Measurements from ENCODE around the gene MMP3.

The MMP3 gene

DNA sequence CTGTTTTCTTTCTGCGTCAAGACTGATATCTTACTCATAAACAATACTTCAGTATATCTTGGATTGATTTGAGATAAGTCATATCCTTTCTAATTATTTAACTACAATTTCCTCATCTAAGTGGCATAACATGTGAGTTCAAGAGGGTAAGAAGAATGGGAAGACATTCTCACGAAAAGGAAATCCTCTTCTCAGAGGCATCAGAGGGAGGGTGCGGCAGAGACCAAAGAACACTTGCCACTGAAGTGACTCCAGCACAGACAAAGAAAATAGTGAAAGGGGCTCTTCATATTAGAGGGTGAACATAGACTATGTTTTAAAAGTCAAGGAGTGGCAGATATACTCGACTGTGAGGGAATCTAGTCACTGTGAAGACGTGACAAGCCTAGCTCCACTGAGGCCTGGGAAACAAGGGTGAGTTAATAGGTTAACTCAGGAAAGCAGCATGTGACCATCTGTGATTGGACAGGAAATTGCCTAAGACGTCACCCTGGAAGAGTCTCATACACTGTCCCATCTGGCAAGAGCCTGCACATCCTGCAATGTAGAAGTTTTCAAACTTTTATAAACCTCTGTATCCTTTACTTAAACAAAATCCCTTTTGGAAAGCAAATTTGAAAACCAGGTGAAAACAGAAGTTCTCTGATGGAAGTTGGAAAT is 43.6 kb downstream of the MMP3 start:
- no peak for TF ChIP-seq ZNF8 (CRISPR knock-in tag; IDR thresholded peaks at IDR 0.05)
- TF ChIP-seq, protein P1, sequence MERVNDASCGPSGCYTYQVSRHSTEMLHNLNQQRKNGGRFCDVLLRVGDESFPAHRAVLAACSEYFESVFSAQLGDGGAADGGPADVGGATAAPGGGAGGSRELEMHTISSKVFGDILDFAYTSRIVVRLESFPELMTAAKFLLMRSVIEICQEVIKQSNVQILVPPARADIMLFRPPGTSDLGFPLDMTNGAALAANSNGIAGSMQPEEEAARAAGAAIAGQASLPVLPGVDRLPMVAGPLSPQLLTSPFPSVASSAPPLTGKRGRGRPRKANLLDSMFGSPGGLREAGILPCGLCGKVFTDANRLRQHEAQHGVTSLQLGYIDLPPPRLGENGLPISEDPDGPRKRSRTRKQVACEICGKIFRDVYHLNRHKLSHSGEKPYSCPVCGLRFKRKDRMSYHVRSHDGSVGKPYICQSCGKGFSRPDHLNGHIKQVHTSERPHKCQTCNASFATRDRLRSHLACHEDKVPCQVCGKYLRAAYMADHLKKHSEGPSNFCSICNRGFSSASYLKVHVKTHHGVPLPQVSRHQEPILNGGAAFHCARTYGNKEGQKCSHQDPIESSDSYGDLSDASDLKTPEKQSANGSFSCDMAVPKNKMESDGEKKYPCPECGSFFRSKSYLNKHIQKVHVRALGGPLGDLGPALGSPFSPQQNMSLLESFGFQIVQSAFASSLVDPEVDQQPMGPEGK (CRISPR knock-in tag; IDR thresholded peaks at IDR 0.05; ENCODE audit: borderline replicate concordance) = no peak
- no peak for TF ChIP-seq PPARA (CRISPR knock-in tag; IDR thresholded peaks at IDR 0.05; ENCODE audit: borderline replicate concordance)
- TF ChIP-seq, protein P2, sequence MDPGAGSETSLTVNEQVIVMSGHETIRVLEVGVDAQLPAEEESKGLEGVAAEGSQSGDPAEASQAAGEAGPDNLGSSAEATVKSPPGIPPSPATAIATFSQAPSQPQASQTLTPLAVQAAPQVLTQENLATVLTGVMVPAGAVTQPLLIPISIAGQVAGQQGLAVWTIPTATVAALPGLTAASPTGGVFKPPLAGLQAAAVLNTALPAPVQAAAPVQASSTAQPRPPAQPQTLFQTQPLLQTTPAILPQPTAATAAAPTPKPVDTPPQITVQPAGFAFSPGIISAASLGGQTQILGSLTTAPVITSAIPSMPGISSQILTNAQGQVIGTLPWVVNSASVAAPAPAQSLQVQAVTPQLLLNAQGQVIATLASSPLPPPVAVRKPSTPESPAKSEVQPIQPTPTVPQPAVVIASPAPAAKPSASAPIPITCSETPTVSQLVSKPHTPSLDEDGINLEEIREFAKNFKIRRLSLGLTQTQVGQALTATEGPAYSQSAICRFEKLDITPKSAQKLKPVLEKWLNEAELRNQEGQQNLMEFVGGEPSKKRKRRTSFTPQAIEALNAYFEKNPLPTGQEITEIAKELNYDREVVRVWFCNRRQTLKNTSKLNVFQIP (CRISPR knock-in tag; IDR thresholded peaks at IDR 0.05; ENCODE audit: borderline replicate concordance, low read depth) = no peak
- no peak for TF ChIP-seq OSR1 (CRISPR knock-in tag; IDR thresholded peaks at IDR 0.05)
- TF ChIP-seq ZFP30 (CRISPR knock-in tag; IDR thresholded peaks at IDR 0.05) = no peak
- TF ChIP-seq RARB (CRISPR knock-in tag; IDR thresholded peaks at IDR 0.05) = no peak
- no peak for TF ChIP-seq ARNTL (CRISPR knock-in tag; IDR thresholded peaks at IDR 0.05; ENCODE audit: borderline replicate concordance, low read depth)
- TF ChIP-seq TCF4 (CRISPR knock-in tag; IDR thresholded peaks at IDR 0.05; ENCODE audit: borderline replicate concordance) = no peak
- no peak for TF ChIP-seq ZNF565 (CRISPR knock-in tag; conservative IDR thresholded peaks at IDR 0.05; ENCODE audit: low read depth)
- TF ChIP-seq ZC3H10 (CRISPR knock-in tag; IDR thresholded peaks at IDR 0.05) = no peak
- TF ChIP-seq ZFP3 (CRISPR knock-in tag; IDR thresholded peaks at IDR 0.05) = no peak
- no peak for TF ChIP-seq SNAI2 (CRISPR knock-in tag; IDR thresholded peaks at IDR 0.05)
- TF ChIP-seq, protein P3, sequence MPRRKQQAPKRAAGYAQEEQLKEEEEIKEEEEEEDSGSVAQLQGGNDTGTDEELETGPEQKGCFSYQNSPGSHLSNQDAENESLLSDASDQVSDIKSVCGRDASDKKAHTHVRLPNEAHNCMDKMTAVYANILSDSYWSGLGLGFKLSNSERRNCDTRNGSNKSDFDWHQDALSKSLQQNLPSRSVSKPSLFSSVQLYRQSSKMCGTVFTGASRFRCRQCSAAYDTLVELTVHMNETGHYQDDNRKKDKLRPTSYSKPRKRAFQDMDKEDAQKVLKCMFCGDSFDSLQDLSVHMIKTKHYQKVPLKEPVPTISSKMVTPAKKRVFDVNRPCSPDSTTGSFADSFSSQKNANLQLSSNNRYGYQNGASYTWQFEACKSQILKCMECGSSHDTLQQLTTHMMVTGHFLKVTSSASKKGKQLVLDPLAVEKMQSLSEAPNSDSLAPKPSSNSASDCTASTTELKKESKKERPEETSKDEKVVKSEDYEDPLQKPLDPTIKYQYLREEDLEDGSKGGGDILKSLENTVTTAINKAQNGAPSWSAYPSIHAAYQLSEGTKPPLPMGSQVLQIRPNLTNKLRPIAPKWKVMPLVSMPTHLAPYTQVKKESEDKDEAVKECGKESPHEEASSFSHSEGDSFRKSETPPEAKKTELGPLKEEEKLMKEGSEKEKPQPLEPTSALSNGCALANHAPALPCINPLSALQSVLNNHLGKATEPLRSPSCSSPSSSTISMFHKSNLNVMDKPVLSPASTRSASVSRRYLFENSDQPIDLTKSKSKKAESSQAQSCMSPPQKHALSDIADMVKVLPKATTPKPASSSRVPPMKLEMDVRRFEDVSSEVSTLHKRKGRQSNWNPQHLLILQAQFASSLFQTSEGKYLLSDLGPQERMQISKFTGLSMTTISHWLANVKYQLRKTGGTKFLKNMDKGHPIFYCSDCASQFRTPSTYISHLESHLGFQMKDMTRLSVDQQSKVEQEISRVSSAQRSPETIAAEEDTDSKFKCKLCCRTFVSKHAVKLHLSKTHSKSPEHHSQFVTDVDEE (CRISPR knock-in tag; IDR thresholded peaks at IDR 0.05) = no peak
- TF ChIP-seq ZNF70 (CRISPR knock-in tag; IDR thresholded peaks at IDR 0.05) = no peak
- no peak for TF ChIP-seq ISL1 (CRISPR knock-in tag; IDR thresholded peaks at IDR 0.05)
- TF ChIP-seq, protein P4, sequence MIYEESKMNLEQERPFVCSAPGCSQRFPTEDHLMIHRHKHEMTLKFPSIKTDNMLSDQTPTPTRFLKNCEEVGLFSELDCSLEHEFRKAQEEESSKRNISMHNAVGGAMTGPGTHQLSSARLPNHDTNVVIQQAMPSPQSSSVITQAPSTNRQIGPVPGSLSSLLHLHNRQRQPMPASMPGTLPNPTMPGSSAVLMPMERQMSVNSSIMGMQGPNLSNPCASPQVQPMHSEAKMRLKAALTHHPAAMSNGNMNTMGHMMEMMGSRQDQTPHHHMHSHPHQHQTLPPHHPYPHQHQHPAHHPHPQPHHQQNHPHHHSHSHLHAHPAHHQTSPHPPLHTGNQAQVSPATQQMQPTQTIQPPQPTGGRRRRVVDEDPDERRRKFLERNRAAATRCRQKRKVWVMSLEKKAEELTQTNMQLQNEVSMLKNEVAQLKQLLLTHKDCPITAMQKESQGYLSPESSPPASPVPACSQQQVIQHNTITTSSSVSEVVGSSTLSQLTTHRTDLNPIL (CRISPR knock-in tag; IDR thresholded peaks at IDR 0.05; ENCODE audit: low read depth) = no peak
- no peak; the same call in 2 of the 3 replicates for ATAC-seq

DNA sequence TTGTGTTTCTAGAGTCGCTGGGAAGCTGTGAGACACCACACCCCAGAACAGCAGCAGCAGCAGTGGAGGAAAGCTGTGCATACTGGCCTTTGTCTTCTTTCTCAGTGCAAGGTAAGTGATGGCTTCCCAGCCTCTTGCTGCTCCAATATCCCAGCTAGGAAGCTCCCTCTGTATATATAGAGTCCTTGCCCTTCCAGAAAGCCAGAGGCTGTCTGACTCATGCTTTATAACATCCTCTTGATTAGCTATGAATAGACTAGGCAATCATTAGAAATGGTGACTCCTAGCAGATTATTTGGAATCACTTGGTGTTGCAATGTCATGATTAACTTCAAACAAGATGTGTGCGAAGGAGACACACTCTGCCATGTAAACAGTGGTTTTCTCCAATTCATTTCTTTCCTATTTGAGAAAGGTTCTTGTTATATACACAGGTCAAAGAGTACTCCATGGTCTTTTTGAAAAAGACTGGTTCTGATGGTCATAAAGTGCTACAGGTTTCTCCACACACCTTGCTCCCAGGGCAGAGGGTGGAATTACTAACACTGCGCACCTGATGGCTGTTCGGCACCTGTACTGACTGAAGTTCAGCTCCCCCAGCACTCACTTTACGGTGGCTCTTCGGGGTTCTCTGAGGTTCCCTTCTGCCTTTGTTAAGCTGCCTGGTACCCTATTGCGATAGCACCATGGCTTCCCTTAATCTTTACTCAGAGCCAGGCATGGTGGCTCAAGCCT is 45.2 kb downstream of the MMP3 start, which contains the start of gene MMP1:
Gene MMP1 (minus strand): TSS at position 149 of the 735 bp plus-strand sequence. CDS start 68 bp downstream, at position 81.
- TF ChIP-seq ZC3H10 (CRISPR knock-in tag; IDR thresholded peaks at IDR 0.05) (no peak), ZNF70 (CRISPR knock-in tag; IDR thresholded peaks at IDR 0.05) (no peak), CSDC2 (CRISPR knock-in tag; IDR thresholded peaks at IDR 0.05) (no peak), ZNF565 (CRISPR knock-in tag; conservative IDR thresholded peaks at IDR 0.05; ENCODE audit: low read depth) (no peak), SNAI2 (CRISPR knock-in tag; IDR thresholded peaks at IDR 0.05) (no peak), ESRRG (CRISPR knock-in tag; IDR thresholded peaks at IDR 0.05) (no peak), RARB (CRISPR knock-in tag; IDR thresholded peaks at IDR 0.05) (no peak), ZFP30 (CRISPR knock-in tag; IDR thresholded peaks at IDR 0.05) (no peak), BACH2 (CRISPR knock-in tag; IDR thresholded peaks at IDR 0.05; ENCODE audit: borderline replicate concordance) (no peak), TCF4 (CRISPR knock-in tag; IDR thresholded peaks at IDR 0.05; ENCODE audit: borderline replicate concordance) (no peak)
- TF ChIP-seq, protein P3 (CRISPR knock-in tag; IDR thresholded peaks at IDR 0.05) = no peak
- ATAC-seq = peak; percentile 75

All from SK-N-SH treated with all-trans-retinoic acid at 6 μM for 48 hours (cell line).